Measurements from ENCODE around the gene OPA3.

The OPA3 gene

DNA sequence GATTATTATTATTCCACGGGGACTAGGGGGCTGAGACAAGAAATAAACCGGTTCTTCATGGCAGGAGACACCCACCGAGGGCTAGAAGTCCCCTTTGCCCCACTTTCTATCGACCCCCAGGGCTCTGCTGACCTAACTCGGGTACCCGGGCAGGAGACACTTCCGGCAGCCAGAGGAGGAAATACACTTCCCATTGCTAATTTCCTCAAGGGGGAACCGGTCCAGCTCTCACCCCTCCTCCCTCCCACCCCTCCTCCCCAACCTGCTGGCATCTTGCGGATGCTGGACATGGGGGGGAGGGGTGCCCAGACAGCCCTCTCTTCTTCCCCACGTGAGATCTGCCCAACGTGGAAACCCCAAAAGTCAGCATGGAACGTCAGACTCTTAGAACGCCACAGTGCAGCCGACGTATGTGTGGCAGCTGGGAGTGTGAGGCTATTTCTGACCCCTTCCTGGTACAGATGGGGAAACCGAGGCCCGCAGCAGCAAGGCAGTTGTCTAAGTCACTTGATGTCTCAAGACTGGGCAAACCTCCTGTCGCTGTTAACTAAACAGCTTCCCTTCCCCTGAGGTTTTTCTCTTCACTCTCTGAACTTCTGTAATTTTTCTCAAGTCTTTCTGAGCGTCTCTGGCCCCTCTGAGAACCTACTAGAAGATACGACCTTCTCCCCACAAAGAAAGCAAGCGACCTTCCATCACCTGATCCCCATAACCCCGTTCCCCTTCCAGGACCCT, 13.8 kb upstream of the OPA3 start:
- no peak for DNase-seq (ENCODE audit: low read depth)

DNA sequence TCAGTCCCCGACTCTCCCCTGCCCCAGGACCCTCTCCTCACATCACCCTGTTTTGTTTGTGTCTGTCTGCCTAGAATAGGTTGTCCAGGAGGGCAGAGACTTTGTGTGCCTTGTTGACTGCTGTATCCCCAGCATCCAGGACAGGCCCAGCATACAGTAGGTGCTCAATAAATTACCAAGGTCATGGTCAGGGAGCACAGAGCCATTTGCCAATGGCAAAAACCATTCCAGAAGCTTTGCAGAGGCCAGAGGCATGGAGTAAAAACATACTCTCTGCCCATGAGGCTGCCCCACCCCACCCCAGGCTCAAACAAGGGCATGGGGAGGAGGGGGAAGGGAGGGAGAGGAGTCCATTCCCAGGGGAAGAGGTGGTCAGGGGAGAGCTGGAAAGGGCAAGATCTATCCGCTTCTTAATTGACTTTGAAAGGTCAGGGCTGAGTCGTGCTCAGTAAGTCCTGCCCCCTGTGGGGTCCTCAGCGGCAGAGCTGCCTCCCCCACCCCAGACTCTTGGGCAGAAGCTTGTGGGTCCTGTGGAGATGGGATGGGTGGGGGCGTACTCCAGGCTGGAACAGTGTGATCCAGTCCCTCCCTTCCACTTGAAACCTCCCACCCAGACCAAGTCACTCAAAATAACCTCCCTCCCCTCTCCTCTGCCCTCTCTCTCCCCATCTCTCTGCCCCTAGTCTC, 13.0 kb upstream of the OPA3 start:
- no peak for DNase-seq (ENCODE audit: low read depth)

DNA sequence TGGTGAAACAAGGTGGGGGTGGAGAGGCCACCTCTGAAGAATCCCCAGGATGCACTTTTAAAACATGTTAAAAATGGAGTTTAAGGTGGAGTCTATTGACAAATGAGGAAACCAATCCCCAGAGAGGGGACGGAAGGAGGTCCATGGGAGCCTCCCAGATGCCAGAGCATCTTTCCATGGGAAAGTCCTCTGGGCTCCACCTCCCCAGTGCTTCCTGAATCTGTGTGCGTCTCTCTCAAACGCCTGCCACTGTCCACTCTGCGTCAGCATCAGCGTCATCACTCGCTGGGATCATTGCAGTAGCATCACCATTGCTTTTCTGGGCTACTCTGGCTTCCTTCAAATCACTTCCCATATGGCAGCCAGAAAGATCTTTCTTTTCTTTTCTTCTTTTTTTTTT, 11.2 kb upstream of the OPA3 start:
- no peak for DNase-seq (ENCODE audit: low read depth)

DNA sequence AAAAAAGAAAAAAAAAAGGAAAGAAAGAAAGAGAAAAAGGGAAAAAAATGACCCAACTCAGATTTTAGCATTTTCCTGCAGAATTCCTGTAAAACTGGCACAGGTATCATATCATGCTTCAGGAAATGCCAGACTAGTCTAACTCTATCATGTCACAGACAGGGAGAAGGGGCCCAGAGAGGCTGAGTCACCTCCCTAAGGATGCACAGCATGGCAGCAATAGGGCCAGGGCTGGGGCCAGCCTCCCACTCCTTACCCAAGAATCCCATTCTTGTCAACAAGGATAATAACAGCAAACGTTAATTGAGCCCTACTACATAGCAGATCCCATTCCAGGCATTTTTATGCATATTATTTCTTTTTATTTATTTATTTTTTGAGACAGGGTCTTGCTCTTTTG, 8.9 kb upstream of the OPA3 start:
- DNase-seq (ENCODE audit: low read depth): no peak

DNA sequence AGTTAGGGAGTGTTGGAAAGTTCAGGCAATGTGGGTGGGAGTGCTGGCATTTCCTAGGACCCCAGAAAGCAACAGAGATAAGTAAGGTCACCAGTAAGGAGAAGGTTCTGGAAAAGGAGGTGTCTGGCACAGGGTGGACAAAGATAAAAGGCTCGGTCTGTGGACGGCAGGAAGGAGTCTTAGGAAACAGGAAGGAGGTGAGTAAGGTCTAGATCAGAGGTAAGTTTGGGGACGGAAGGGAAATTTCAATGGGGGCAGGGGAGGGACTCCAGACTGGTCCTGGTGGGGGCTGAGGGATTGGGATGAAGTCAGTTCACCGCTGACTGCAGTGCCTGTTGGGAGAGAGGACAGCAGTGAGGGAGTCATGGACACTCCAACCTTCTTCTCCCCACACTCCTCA, 7.8 kb upstream of the OPA3 start:
- DNase-seq (ENCODE audit: low read depth): no peak

DNA sequence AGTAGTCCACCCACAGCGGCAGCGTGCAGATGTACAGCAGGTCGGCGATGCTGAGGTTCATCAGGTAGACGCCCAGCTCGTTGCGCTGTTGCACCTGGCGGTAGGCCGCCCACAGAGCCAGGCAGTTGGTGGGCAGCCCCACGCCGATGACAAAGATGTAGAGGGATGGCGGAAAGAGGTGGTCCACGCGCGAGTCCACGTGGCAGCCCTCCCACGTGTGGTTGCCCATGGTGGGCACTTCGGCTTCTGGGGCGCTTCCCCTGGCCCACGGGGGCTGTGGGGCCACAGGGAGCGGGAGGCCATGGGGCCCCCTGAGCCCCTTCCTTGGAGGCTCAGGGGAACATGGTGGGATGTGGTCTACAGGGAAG, 7.0 kb upstream of the OPA3 start:
- no peak for DNase-seq (ENCODE audit: low read depth)

DNA sequence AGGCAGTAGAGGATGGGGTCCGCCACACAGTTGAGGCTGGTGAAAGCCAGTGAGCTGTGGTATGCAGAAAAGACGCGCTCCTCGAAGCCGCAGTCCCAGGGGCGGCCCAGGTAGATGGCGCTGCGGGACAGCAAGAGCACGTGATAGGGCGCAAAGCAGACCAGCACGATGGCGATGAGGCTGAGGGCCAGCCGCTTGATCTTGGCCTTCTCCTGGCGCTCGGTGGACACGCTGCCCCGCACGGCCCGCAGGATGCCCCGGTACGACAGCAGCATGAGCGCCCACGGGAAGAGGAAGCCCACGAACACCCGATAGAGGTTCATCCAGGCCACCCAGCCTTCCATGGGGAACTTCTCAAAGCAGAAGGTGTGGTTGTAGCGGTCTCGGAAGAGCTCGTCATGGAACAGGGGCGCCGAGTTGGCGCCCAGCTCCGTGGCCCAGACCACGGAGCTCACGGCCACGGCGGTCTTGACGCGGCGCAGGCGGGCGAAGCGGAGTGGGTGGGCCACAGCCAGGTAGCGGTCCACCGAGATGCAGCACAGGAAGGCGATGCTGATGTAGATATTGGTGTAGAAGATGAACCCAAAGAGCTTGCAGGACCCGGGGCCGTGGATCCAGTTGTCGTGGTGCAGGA, 6.5 kb upstream of the OPA3 start:
- peak; percentile 44 for DNase-seq (ENCODE audit: low read depth)

DNA sequence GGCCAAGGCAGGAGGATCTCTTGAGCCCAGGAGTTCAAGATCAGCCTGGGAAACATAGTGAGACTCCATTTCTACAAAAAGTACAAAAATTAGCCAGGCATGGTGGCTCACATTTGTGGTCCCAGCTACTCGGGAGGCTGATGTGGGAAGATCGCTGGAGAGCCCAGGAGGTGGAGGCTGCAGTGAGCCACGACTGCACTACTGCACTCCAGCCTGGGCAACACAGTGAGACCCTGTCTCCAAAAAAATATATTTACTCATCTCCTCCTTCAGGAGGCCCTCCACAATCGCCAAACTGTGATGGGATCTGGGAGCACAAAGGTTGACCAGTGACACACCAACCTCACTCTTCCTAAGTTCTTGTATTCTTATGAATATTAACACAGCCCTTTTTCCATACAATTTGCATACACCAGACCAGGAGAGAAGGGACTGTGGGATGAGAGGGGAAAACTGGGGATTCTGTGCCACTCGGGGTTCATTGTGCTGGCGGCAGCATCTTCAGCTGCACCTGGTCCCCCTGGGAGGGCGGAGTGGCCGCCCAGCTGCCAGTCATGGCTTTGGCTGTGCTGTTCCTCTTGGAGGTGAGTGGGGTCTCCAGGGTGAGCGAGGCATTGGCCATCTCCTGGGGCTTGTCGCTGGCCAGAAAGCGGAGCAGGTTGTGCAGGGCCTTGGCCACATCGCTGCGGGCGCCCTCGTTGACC, 5.8 kb upstream of the OPA3 start:
- no peak for DNase-seq (ENCODE audit: low read depth)

DNA sequence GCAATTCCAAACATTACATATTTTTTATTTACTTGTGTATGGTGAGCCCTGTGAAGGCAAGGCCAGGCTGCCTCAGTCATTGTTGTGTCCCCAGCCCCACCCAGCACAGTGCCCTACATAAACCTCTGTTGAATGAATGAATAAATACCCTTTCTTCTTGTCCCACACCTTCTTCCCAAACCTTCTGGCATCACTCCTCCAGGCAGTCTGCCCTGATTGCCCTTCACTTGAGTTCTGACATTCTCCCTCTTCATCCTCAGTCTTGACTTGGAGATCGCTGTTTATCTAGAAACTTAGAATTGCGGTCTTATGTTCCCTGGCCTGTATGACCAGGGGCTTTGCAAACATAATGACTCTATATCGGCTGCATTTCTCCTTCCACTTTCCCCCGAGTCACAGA, 5.2 kb upstream of the OPA3 start:
- no peak for DNase-seq (ENCODE audit: low read depth)

DNA sequence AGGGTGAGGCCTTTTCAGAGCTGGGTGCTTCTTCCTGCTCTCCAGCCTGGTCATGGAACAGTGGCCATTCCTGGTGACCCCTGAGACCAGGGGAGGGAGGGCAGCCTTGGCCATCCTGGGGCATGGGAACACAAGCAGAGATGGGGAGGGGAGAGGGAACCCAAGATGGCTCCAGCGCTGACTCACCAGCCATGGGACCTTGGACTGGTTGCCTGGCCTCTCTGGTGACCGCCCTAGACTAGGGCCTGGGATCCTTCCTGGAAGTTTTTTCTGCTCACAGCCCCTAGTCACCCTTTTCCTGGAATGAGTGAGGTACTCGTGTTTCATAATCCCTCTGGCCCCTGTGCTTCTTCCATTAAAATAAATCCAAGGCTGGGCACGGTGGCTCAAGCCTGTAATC, 3.3 kb upstream of the OPA3 start:
- DNase-seq (ENCODE audit: low read depth): no peak

DNA sequence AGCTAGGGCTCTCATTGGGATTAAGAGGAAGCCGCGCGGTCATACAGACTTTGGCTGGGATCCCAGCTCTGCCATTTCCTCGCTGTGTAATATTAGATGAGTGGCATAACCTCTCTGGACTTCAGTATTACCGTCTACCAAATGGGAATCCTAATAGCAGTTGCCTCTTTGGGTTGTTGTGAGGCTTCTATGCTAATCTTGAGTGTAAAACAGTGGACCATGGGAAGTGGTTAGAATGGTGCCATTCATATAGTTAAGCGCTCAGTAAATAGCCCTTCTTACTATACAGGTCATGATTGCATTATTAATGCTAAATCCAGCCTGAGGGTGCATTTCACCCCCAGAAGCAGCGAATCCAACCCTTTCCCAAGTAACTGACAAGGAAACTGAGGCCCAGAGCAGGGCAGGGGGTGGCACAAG, 566 bp upstream of the OPA3 start:
- no peak for DNase-seq (ENCODE audit: low read depth)

DNA sequence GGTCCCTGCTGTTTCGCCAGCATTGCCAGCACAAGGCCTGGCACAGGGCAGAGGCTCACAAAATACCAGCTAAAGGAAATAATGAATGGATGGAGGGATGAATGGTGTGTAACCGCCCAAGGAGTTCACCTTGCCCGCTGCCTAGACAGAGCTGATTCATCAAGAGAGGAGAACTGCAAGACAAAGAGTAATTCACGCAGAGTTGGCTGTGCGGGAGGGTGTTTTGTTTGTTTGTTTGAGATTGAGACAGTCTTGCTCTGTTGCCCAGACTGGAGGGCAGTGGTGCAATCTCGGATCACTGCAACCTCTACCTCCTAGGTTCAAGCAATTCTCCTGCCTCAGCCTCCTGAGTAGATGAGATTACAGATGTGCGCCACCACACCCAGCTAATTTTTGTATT, 3.0 kb downstream of the OPA3 start:
- DNase-seq (ENCODE audit: low read depth): peak; percentile 41

DNA sequence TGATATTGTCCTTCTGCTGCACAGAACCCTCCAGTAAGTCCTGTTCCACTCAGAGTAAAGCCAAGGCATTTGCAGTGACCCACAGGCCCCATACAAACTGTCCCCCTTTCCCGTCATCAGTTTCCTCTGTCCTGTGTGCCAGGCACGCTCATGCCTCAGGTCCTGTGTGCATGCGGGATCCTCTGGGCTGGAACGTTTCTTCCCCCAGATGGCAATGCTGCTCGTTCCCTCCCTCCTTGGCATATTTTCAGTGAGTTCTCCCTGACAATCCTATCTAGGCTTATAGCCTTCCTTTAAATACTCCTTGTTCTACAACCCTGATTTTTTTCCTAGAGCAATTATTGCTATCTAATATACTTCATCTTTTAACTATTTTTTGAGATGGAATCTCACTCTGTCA, 5.7 kb downstream of the OPA3 start:
- DNase-seq (ENCODE audit: low read depth): no peak

DNA sequence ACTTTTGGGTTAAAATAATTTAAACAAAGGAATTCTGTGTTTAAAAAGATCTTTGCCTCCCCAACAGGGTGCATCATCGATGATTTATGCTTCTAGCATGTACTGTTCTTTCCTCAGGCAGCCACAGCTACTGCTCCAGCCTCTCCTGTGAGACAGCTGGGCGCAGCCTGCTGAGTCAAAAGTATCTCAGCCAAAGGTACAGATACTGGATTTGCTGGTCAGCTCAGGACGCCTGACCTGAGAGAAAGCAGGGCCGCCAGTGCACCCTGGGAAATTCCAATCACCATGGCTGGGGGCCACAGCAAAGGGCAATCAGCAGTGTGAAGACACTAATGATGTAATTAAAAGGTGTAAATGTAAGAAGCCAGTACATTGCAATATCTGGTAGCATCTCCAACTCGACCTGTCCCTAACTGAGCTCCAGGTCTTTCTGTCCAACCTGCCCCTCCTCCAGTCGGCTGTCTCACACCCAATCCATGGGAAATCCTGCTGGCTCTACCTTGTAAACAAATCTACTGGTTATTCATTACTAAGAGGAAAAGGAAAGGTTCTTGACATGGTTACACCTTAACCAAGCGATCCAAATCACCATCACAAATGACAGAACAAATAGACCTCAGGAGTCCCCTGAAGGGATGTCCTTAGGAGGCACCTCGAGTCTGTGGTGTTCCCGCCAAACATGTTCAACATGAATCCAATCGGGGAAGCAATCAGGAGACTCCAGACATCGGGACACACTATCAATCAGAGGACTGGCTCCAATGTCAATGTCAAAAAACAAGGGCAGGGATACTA, 7.3 kb downstream of the OPA3 start:
- DNase-seq (ENCODE audit: low read depth): peak; percentile 97

DNA sequence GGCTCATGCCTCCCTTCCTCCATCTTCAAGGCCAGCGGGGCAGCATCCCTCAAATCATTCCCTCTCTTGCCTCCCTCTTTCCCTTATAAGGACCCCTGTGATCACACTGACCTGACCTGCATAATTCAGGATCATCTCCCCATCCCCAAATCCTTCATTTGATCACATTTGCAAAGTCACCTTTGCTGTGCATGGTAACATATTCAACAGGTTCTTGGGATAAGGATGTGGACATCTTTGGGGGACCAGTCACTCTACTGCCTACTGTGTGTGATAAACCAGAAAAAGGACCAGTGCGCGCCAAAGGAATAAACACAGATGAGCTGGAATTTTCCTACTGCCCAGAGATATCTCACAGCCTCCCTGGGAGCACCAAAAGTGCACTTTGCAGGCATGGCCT, 7.9 kb downstream of the OPA3 start:
- no peak for DNase-seq (ENCODE audit: low read depth)

DNA sequence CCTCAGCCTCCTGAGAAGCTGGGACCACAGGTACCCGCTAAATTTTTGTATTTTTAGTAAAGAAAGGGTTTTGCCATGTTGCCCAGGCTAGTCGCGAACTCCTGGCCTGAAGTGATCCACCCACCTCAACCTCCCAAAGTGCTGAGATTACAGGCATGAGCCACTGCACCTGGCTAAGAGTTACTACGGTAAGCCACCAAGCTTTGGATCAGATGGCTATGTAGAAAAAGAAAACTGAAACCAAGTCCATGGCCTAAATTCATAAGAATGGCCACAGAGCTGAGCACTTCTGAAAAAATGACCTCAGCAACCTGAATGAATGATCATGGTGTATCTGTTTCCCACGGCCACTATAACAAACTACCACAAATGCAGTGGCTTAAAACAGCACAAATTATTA, 9.4 kb downstream of the OPA3 start:
- DNase-seq (ENCODE audit: low read depth): no peak

DNA sequence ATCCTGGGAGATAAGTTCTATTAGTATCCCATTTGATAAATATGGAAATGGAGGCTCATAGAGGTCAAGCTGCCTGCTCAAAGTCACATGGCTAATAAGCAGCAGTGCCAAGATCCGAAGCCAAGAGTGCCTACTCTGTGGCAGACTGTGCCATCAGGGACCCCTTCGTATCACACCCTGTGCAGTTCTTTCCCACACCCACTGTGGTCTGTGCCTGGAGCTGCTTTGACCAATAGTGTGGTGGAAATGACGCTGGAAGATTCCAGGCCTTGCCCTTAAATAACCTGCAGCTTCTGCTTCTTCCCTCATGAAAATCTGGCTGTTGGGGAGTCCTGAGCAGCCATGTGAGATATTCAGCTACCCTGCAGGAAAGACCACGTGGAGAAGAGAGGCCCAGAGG, 10.1 kb downstream of the OPA3 start:
- DNase-seq (ENCODE audit: low read depth): no peak

DNA sequence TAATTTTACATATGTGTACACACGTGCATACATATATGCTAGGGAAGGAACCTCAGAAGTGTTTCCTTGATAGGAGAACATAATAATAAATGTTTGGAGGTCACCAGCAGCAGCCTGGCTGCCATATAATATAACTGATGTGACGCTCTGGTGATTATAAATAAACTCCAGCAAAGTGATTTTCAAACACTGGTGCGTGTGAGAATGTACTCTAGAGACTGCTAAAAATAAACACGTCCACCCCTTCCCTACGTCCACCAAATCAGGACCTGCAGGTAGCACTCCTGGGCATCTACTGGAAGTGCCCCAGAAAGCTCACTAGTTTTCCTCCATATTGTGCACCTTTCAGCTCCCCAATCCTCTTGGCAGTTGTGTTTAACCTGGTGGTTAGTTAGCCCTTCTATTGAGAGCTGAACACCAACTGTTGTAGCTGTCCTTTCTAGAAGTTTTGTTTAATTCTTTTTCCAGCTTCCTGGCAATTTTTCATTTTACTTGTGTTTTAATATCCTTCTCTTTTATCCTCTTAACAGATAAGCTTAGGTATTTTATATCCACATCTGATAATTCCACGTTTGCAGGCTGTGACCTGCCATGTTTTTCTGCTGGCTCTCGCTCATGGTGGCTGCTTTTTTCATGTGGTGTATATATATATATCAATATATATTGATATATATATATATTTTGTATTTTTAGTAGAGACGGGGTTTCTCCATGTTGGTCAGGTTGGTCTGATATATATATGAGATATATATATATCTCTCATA, 13.0 kb downstream of the OPA3 start:
- DNase-seq (ENCODE audit: low read depth): no peak

DNA sequence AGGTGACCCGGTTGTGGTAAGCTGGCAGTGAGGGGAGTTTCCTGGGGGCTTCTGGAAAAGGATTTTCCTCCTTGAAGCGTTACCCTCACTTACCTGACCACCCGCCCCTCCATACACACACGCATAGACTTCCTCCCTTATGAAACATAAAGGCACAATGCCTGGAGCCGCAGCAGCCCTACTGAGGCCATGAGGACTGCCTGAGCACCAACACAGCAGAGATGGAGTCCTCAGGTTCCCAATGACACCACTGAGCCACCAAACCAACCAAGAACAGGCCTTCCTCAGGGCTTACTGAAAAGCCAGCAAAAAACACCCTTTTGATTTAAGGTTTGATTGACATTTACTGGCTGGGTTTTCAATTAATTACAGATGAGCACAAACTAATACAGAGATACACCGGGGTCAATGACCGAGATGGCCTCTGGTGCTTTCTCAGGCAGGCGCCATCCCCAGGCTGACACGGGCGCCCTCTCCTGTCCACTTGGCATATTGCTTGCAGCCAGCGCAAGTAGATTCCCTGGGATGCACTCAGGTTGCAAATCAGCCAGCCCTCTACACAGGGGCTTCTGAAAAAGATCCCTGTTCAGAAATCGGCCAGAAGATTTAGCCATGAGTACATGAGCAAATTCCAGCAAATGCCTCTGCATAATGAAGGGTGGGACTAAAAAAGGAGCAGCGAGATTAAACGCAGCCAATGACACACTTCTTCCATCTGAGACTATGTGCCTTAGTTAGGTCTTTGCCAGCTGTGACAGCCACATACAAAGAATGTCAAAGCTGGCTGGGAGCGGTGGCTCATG, 14.8 kb downstream of the OPA3 start:
- peak; percentile 43 for DNase-seq (ENCODE audit: low read depth)

DNA sequence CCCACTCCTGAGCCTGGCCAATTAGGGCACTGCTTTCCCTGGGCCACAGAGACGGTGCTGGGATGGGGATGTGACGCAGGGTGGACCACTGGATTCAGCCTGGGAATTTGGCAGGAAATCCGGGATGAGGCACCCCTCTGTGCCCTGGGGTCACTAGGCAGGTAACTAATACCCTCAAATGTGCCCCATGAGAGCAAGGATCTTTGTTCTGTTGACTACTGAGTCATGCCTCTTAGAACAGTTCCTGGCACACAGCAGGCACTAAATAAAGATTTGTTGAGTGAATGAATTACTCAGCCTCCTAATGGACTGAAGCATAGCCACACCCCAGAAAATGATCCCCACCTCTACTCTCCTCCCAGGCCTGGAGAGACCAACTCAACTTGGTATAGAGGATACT, 15.9 kb downstream of the OPA3 start:
- DNase-seq (ENCODE audit: low read depth): peak; percentile 79

DNA sequence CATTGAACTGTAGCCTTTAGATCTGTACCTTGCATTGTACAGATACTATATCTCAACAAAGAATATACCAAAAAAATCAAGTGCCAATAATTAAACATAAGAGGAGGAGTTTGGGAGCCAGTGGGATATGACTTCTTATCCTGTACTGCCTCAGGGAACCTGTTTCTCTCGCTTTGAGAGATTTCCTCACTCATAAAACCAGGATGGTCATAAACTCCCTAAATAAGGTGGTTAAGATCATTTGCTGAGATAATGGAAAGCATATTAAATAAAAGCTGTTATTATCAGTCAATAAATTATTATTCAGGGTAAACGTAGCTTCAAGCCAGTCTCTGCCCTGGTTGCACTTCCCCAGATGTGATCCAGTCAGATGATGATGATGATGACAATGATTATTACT, 17.0 kb downstream of the OPA3 start:
- no peak for DNase-seq (ENCODE audit: low read depth)
